CD4-positive, alpha-beta T cell treated with Interleukin-4 for 4 hours (primary cell): ENCODE measurements around the gene SHISAL2A.

Experiments
- DNase-seq: peaks from one replicate; pipeline ENCODE4 v3.0.0-alpha.2; 2020

Gene SHISAL2A

DNA sequence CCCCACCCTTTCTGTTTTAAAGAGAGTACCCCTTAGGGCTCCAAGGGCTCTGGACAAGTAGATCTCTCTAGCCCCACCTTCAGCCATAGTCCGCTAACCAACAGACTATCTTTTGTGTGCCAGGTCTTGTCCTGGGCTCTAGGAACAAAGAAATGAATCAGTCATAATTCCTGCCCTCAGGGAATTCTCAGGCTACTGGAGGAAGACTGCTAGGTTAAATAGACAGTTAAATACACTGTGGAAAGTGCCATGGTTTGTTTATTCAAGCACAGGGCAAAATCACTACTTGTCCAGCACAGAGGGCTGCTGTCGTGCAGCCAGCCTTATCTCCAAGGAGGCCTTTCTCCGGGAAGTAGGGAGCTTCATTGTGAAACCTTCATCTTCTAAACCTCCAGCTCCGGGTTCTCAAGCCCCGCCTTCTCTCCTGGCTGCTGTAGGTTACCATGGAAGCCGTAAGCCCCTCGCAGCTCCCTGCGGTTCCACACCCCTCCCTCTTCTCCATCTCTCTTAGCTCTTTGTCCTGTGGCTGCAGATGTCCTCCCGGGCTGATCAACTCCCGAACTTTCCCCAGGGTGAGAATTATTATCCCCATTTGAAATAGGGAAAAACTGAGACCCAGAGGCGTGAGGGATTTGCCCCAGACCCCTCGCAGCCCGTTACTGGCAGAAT is 29.8 kb downstream of the SHISAL2A start:
- DNase-seq: no peak

DNA sequence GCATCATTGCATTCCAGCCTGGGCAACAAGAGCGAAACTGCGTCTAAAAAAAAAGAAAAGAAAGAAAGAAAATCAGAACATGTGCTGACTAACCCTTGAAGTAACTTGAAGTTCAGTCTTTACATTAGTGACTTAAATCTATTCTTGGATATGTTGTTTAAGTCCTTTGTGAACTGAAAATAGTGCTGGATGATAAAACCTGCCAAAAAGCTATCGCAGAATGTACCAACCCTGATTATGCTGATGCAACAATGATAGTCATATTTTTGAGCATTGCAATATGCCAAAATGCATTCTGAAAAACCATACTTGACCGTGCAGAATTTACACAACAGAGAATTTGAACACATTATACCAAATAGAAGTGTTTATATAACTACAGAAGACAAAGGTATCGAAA is 30.7 kb downstream of the SHISAL2A start:
- DNase-seq: no peak

DNA sequence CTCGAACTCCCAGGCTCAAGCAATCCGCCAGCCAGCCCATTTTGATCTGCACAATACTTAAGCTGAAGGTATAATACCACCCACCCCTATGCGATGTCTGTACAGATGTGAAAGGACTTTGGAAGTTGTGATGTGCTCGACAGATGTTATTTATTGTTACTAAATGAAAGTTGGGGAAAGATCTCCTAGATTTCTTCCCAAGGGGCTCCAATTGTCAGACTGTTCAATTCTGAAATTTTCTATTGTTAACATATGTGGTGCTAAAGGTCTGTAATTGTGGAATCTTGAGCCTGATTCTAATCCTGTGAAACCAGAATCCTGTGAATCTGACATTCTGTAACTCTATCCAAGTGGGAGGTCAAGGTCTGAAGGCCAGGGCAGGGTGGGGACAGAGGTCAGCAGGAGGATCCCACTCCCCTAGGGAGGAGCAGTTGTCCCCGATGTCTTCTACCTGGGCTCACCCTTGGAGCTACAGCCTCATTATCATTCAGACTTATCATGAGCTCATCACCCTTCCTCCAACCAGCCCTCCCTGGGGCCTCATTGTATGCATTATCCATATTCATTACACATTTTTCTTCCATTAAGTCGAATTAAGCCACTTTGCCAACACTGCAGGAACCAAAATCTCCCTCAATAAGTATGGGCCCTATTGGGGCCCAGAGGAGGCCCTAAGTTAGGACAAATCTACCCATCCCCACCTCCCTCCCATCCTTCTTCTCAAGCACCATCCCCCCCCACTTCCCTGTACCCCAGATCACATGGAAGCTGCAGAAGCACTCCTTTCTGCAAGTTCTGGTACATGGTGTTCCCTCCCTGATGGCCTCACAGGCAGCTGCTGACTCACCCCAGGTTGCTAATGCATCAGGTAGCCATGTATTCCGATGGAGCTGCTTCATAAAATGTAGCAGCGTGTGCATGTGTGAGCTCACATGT is 32.3 kb downstream of the SHISAL2A start:
- DNase-seq: no peak

GRCh38 chr1:52667290-52667689 is 34.3 kb downstream of the SHISAL2A start:
- no peak for DNase-seq

DNA sequence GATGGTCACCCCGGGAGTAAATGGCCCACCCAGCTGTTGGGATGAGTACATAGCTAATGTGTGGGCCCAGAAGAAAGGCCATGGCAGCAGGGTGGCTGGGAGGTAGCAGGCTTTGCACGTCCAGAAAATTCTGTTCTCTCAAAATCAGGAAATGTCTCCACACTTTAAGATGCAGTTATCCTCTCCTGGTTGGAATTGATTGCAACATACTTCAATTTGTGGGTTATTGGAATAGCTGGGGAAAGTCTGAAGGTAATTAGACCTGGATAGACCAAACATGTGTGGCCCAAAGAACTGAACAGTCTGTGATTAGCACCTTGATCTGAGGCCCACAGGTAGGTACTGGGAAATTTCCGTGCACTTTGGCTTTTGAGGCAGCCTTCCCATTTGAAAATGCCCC is 35.0 kb downstream of the SHISAL2A start:
- no peak for DNase-seq

- DNase-seq: no peak
These were observed 35.7 kb downstream of the SHISAL2A start for GRCh38 chr1:52668711-52669110.

GRCh38 chr1:52669696-52670095 is 36.7 kb downstream of the SHISAL2A start:
- no peak for DNase-seq

DNA sequence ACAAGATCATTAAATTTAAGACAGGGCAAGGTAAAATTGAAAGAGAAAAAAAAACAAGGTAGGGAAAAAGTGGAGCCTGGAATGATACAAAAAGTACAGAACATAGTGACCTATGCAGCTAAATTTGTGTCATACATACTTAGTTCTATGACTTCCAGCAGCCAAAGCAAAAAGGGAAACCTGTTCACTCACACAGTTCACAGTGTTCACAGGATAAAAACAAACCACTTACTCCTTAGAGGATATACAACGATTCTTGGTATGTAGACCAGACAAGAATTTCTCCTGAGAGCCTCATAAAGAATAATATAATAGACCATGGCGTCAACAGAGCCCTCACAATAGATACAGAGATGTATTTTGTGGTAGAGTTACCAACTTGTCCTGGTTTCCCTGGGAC is 37.6 kb downstream of the SHISAL2A start:
- no peak for DNase-seq

GRCh38 chr1:52672946-52673345 is 40.0 kb downstream of the SHISAL2A start:
- no peak for DNase-seq

DNA sequence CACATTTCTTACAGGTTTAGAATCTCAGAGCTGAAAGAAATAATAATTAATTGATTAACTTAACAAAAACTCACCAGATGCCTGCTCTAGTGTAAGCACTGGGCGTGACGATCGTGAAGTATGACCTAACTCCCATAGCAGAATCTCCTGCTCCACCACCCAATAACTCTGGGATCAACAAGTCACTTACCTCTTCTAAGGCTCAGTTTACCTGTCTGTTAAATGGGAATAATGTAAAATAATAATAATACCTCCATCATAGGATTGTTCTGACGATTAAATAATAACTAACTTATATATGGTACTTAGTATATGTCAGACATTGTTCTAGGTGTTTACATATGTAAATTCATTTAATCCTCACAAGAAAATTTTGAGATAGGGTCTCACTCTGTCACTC is 40.5 kb downstream of the SHISAL2A start:
- no peak for DNase-seq

- no peak for DNase-seq
These were observed 41.8 kb downstream of the SHISAL2A start for GRCh38 chr1:52674497-52675384.

GRCh38 chr1:52676249-52676903 is 43.4 kb downstream of the SHISAL2A start:
- no peak for DNase-seq

GRCh38 chr1:52677076-52677806 is 44.3 kb downstream of the SHISAL2A start:
- no peak for DNase-seq

GRCh38 chr1:52679048-52679447 is 46.1 kb downstream of the SHISAL2A start:
- no peak for DNase-seq

GRCh38 chr1:52679498-52679897 is 46.5 kb downstream of the SHISAL2A start:
- DNase-seq: no peak

DNA sequence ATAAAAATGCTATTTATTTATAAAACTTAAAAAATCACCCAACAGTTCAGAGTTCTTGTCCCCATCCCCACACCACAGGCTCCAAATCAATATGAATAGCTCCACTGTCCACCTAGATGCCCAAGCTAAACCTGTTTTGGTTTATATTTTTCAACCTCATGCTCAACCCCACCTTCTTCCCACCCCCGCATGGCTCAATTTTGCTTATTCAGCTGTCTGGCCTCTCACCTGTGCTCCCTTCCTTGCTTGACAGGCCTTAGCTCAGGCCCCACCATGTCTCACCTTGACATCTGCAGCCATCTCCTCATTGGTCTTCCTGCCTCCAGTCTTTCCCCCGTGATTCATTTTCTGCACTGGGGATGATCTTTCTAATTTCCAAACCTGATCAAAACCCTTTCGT is 47.4 kb downstream of the SHISAL2A start:
- no peak for DNase-seq

GRCh38 chr1:52681136-52681535 is 48.2 kb downstream of the SHISAL2A start:
- no peak for DNase-seq

- no peak for DNase-seq
These were observed 50.5 kb downstream of the SHISAL2A start for GRCh38 chr1:52683367-52683940.

GRCh38 chr1:52684545-52684944 is 51.6 kb downstream of the SHISAL2A start:
- DNase-seq: no peak

DNA sequence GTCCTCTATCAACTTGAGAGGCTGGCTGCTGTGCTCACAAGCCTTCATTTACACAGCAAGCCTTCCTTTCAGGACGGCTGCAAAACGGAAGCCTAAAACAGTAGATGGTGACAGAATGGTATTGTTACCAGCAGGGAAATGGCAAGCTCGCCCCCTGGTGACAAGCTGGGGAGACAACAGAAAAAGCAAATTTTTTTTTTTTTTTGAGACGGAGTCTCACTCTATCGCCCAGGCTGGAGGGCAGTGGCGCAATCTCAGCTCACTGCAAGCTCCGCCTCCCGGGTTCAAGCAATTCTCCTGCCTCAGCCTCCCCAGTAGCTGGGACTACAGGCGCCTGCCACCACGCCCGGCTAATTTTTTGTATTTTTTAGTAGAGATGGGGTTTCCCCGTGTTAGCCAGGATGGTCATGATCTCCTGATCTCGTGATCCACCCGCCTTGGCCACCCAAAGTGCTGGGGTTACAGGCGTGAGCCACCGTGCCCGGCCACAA is 53.3 kb downstream of the SHISAL2A start:
- peak; percentile 81 for DNase-seq

GRCh38 chr1:52686830-52687229 is 53.9 kb downstream of the SHISAL2A start:
- no peak for DNase-seq
